Colon (tissue), 2 donors: Measurements from ENCODE around the gene PIF1.

Source experiments
- FAIRE-seq: peaks from 2 replicates; lab custom pipeline; 2012; peaks lifted over from hg19 to GRCh38; lab: Jason Lieb, UNC
- donor health status: control.
- donor health status: control.

The PIF1 gene, protein sequence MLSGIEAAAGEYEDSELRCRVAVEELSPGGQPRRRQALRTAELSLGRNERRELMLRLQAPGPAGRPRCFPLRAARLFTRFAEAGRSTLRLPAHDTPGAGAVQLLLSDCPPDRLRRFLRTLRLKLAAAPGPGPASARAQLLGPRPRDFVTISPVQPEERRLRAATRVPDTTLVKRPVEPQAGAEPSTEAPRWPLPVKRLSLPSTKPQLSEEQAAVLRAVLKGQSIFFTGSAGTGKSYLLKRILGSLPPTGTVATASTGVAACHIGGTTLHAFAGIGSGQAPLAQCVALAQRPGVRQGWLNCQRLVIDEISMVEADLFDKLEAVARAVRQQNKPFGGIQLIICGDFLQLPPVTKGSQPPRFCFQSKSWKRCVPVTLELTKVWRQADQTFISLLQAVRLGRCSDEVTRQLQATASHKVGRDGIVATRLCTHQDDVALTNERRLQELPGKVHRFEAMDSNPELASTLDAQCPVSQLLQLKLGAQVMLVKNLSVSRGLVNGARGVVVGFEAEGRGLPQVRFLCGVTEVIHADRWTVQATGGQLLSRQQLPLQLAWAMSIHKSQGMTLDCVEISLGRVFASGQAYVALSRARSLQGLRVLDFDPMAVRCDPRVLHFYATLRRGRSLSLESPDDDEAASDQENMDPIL

GRCh38 chr15:64825431-64826294 is at the start of gene PIF1:
Gene PIF1 (minus strand): TSS chr15:64825647. CDS start chr15:64824335, 1,312 bp downstream.
- no peak for FAIRE-seq

GRCh38 chr15:64870353-64870752 is 44.9 kb upstream of the PIF1 start:
- FAIRE-seq = no peak

- FAIRE-seq = no peak
These were observed 44.1 kb upstream of the PIF1 start for GRCh38 chr15:64869501-64869900.

GRCh38 chr15:64865998-64866520 is 40.6 kb upstream of the PIF1 start:
- no peak for FAIRE-seq

- no peak for FAIRE-seq
These were observed 39.9 kb upstream of the PIF1 start for GRCh38 chr15:64865126-64865997.

- no peak for FAIRE-seq
These were observed 38.6 kb upstream of the PIF1 start for GRCh38 chr15:64864068-64864467.

DNA sequence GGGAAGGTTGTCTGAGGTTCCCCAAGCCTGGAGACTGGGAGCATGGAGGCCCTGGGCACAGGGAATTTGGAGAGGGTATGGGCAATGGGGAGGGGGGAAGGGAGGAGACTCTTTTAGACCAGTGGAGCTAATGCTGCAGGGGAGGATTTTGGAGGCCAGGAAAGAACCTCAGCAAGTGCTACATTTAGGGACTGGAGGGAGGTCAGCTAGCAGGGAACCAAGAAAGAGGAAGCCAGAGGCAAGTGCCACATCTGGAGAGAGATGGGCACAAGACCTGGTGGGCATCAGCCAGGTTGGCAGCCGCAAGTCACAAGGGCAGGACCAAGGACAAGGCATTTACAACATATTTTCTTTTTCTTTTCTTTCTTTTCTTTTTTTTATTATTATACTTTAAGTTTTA is 37.0 kb upstream of the PIF1 start:
- no peak for FAIRE-seq

GRCh38 chr15:64861960-64862359 is 36.5 kb upstream of the PIF1 start:
- no peak for FAIRE-seq

GRCh38 chr15:64861331-64861730 is 35.9 kb upstream of the PIF1 start:
- no peak for FAIRE-seq

DNA sequence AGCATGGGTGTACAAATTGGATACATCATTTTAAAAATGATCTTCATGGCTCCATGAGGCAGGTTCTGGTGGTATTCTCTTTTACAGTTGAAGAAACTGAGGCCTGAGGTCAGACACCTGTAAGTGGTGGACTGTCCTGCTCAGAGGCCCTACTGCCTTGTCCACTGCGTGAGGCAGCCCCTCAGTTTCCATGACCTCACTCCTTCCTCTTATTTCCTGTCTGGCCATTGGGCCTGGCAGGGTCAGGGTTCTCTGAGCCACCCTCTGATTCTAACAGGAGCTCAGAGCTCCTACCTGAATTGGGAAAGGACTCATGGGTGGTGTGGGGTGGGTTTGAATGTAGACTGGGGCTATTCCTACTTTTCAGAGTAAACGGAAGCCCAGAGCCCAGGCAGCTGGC is 33.8 kb upstream of the PIF1 start:
- FAIRE-seq = no peak

GRCh38 chr15:64858021-64858575 is 32.7 kb upstream of the PIF1 start:
- no peak for FAIRE-seq

GRCh38 chr15:64857421-64857820 is 32.0 kb upstream of the PIF1 start:
- no peak for FAIRE-seq

- FAIRE-seq = no peak
These were observed 31.1 kb upstream of the PIF1 start for GRCh38 chr15:64856429-64857145.

- FAIRE-seq = no peak
These were observed 29.9 kb upstream of the PIF1 start for GRCh38 chr15:64855205-64855975.

DNA sequence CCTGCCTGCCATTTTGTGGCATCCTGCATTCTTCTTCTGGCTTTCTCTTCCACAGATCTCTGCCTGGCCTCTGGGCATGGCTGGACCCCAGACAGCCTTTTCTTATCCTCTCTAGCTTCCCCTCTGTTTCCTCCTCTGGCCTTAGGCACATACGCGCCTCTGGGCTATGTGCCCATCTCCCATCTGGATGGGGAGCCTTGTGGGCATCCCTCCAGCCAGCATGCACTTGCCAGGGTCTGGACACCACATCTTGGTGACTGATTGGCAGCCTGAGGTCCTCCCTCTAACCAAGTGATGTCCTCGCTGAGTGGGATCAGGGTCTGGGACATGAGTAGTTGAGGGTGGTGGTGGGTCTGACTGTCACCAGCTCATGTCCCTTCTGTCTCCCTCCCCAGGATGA is 29.1 kb upstream of the PIF1 start:
- FAIRE-seq = no peak

DNA sequence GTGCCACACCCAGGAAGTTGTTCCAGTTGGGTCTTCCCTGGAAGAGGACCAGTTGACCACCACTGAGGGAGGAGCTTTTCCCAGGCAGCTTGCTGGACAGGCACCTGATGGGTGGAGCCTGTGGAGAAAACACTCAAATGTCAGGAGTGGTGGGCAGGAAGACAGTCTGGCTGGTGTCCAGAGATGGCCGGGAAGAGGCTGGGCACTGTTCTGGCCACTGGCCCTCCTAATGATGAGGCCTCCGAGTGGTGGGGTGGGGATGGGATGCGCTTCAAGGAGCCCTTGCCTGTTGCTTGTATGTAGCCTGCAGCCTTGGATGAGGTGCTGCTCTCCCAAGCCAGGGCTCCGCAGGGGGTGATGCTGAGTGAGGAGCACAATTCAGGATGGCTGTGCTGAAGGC is 28.6 kb upstream of the PIF1 start:
- no peak for FAIRE-seq

DNA sequence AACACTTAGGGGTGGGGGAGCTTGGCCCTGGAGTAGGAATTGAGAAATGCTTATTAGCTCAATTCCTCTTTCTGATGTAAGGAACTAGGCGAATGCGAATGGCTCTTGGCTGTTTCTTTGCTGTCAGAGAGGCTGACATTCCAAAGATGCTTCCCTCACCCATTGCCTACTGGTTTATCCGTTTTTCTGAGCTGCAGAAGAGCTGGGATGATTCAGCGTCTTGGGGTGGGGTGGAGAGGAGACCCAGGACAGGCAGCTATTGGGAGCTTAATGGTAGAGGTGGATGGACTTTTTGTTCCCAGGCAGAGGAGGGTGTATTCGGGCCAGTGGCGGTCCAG is 26.0 kb upstream of the PIF1 start:
- FAIRE-seq = no peak

DNA sequence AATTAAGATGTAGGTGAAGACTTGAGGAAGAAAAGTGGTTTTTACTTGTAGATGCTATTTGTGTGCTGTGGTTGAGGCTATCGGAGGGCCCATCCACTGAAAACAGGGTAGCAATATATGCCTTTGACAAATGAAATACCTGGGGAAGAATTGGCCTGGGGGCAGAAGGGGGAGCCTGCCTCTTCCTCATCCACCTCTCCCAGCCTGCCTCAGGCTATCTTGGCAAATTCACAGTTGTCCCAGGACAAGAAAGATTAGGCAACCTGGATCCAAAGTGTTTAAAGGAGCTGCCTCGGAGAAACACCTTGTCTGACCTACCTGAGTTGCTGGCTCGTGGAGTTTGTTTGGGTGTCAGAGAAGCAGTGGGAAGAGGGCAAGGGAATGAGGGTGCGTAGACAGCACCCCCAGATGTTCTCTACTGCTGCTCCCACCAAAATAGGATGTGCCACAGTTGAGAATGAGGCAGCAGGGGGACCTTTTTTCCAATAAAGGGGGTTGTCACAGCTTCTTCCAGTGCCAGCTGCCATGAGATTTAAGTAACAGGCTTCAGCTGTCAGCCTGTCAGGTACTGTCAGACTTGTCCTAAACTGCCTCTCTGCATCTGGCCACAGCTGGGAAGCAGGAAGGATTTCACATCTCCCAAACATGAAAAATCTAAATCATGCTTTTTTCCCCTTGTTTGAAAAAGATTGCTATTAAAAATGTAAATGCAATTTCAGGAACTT is 25.5 kb upstream of the PIF1 start:
- FAIRE-seq = no peak
